Liver (tissue), 3 donors: Measurements from ENCODE around the gene COL5A1.

Source experiments
- ATF3 ChIP-seq: IDR thresholded peaks from 2 replicates; pipeline ENCODE4 v1.6.1; 2016; ENCODE audit warnings: antibody characterized with exemption
- CTCF ChIP-seq: fragments of 150-350 bp; IDR thresholded peaks from 2 replicates; pipeline ENCODE4 v1.5.1; 2017; ENCODE audit warnings: improper control_type of control experiment, low read depth, low read length; ENCODE audit not compliant: missing input control
- EGR1 ChIP-seq, 2 donors: IDR thresholded peaks; 2 replicates each; pipeline ENCODE4 v1.6.1; 2016 to 2018; ENCODE audit warnings: antibody characterized with exemption in 2 of 2, low read depth in 2 of 2
- FOXA1 ChIP-seq: IDR thresholded peaks from 2 replicates; pipeline ENCODE4 v1.6.1; 2016; ENCODE audit warnings: antibody characterized with exemption
- GABPA ChIP-seq, 2 donors: IDR thresholded peaks in 1 of 2; conservative IDR thresholded peaks in 1 of 2; 2 replicates each; pipeline ENCODE4 v1.6.1; 2016; ENCODE audit warnings: antibody characterized with exemption in 2 of 2, mild to moderate bottlenecking in 1 of 2, moderate library complexity in 1 of 2
- HNF4G ChIP-seq: IDR thresholded peaks from 2 replicates; pipeline ENCODE4 v1.6.1; 2016; ENCODE audit warnings: antibody characterized with exemption
- JUND ChIP-seq, 2 donors: IDR thresholded peaks; 2 replicates each; pipeline ENCODE4 v1.6.1; 2016; ENCODE audit warnings: antibody characterized with exemption in 2 of 2
- MAX ChIP-seq: IDR thresholded peaks from 2 replicates; pipeline ENCODE4 v1.6.1; 2016; ENCODE audit warnings: antibody characterized with exemption
- RAD21 ChIP-seq, 2 donors: IDR thresholded peaks; 2 replicates each; pipeline ENCODE4 v1.6.1; 2016; ENCODE audit warnings: antibody characterized with exemption in 2 of 2, mild to moderate bottlenecking in 2 of 2
- REST ChIP-seq: IDR thresholded peaks from 2 replicates; pipeline ENCODE4 v1.6.1; 2016; ENCODE audit warnings: antibody characterized with exemption, mild to moderate bottlenecking
- TAF1 ChIP-seq: conservative IDR thresholded peaks from 2 replicates; pipeline ENCODE4 v1.6.1; 2016; ENCODE audit warnings: antibody characterized with exemption, mild to moderate bottlenecking
- YY1 ChIP-seq: IDR thresholded peaks from 2 replicates; pipeline ENCODE4 v1.6.1; 2016; ENCODE audit warnings: antibody characterized with exemption, mild to moderate bottlenecking
- donor health status: healthy.
- donor health status: healthy.

- no peak for TF ChIP-seq YY1
- TF ChIP-seq CTCF = no peak
- TF ChIP-seq REST = no peak
- no peak for TF ChIP-seq ATF3
- TF ChIP-seq JUND (IDR thresholded peaks at IDR 0.05) = no peak
- no peak for TF ChIP-seq GABPA (IDR thresholded peaks at IDR 0.05 in 1 of 2, conservative IDR thresholded peaks at IDR 0.05 in 1 of 2)
- no peak for TF ChIP-seq EGR1 (IDR thresholded peaks at IDR 0.05; ENCODE audit: low read depth in 2 of 2)
- TF ChIP-seq FOXA1 = no peak
- no peak for TF ChIP-seq TAF1
- no peak for TF ChIP-seq HNF4G
- no peak for TF ChIP-seq MAX
- TF ChIP-seq RAD21 (IDR thresholded peaks at IDR 0.05) = no peak
Measured at GRCh38 chr9:134688661-134689320, 47.2 kb downstream of the COL5A1 start.
